OCI-LY3 (cell line): ENCODE data around the gene VCAN.

Experiments
- CTCF ChIP-seq: fragments of 200-600, 300-600 bp; sonication (generic); IDR thresholded peaks from 2 replicates; pipeline ENCODE4 v1.5.1; 2014; ENCODE audit warnings: antibody characterized with exemption, low read length, low read depth
- EZH2phosphoT487 ChIP-seq: fragments of 200-600 bp; shearing (Covaris generic); IDR thresholded peaks from 2 replicates; pipeline ENCODE4 v1.6.1; 2018; ENCODE audit warnings: antibody characterized with exemption, mixed run types, low read depth

- TF ChIP-seq CTCF (no peak), EZH2phosphoT487 (no peak)
Measured at GRCh38 chr5:83547889-83548288, 76.3 kb downstream of the VCAN start.
